B cell (primary cell): Measurements from ENCODE around the gene SLC9C2.

Experiments used
- EZH2 ChIP-seq: IDR thresholded peaks from 2 replicates; pipeline ENCODE4 v1.6.1; 2012; ENCODE audit warnings: borderline replicate concordance, low read depth, mild to moderate bottlenecking, moderate library complexity, low read length; ENCODE audit not compliant: insufficient read depth, poor library complexity, severe bottlenecking
- TF ChIP-seq, protein P1 (sequence below): fragments of 200-600 bp; IDR thresholded peaks from one replicate; pipeline ENCODE4 v1.8.0; 2022; ENCODE audit warnings: antibody characterized with exemption, mild to moderate bottlenecking

DNA sequence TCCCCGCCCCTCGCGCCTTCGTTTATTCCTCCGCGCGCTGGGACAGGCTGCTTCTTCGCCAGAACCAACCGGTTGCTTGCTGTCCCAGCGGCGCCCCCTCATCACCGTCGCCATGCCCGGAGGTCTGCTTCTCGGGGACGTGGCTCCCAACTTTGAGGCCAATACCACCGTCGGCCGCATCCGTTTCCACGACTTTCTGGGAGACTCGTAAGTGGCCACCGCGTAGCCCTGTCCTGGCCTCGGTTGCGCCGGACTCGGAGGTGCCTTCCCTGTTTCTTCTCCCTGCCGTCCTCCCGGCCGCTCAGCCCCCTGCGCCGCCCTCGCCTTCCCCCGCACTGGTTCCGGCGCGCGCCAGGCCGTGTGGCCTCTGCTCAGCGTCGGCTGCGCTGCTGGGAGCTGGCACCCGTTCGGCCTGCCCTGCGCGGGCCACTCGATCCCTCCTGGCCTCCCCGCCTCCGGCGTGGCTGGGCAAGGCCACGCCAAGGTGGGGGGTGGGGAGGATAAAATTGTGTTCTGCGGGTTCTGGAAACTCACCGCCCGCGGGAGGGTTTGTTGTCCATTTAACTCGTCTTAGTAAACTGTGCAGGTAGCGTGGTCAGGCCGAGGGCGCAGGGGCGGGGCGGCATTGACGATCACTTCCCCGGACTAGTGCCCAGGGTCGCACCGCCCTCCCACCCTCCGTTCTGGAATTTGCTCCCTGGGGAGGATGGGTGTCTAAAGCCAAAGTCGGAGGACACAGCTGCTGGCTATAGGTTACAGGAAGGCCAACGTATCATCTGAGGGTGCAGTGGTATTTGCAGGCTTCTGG is 125.4 kb downstream of the SLC9C2 start, which contains the start of gene PRDX6:
- TF ChIP-seq, protein P1, sequence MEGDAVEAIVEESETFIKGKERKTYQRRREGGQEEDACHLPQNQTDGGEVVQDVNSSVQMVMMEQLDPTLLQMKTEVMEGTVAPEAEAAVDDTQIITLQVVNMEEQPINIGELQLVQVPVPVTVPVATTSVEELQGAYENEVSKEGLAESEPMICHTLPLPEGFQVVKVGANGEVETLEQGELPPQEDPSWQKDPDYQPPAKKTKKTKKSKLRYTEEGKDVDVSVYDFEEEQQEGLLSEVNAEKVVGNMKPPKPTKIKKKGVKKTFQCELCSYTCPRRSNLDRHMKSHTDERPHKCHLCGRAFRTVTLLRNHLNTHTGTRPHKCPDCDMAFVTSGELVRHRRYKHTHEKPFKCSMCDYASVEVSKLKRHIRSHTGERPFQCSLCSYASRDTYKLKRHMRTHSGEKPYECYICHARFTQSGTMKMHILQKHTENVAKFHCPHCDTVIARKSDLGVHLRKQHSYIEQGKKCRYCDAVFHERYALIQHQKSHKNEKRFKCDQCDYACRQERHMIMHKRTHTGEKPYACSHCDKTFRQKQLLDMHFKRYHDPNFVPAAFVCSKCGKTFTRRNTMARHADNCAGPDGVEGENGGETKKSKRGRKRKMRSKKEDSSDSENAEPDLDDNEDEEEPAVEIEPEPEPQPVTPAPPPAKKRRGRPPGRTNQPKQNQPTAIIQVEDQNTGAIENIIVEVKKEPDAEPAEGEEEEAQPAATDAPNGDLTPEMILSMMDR: no peak
- no peak for TF ChIP-seq EZH2
